H1 (cell line): ENCODE results near the gene LIPM. TPM values are rescaled to one million over a fixed set of nuclear protein-coding genes. Genes with fewer than 3 reads are reported as not detected.

Experiments
- CTCF ChIA-PET: fragments of 300-600 bp; sonication (Branson Sonifier 250); formaldehyde crosslinking; loops from one replicate; lab custom pipeline; 2021; ENCODE audit not compliant: partially characterized antibody; lab: Charles Lee
- POLR2A ChIA-PET: fragments of 300-600 bp; sonication (Branson Sonifier 250); formaldehyde crosslinking; loops from one replicate; lab custom pipeline; 2021; ENCODE audit warnings: inconsistent platforms; ENCODE audit not compliant: partially characterized antibody; lab: Charles Lee
- DNase-seq, 2 experiments: peaks; one replicate each; pipeline versions ENCODE4 v3.0.0 to v3.0.0-alpha.2; 2010 to 2022; ENCODE audit warnings: low spot score in 2 of 2, low read depth in 1 of 2, mixed read lengths in 1 of 2
- FAIRE-seq: peaks from 2 replicates; lab custom pipeline; 2011; peaks lifted over from hg19 to GRCh38; lab: Jason Lieb, UNC
- H2AFZ ChIP-seq: 2 replicates; pipeline ENCODE4 v1.8.1; 2012; ENCODE audit warnings: low read length, inconsistent platforms
- H2AK5ac ChIP-seq: 2 replicates; pipeline ENCODE4 v1.6.1; 2013; ENCODE audit warnings: low read depth, low read length
- H2BK120ac ChIP-seq: replicated peaks from 2 replicates; pipeline ENCODE3; 2013; ENCODE audit warnings: low read depth, low read length, inconsistent platforms
- H2BK12ac ChIP-seq: 2 replicates; pipeline ENCODE4 v1.6.1; 2013; ENCODE audit warnings: low read depth, low read length
- H2BK15ac ChIP-seq: 2 replicates; pipeline ENCODE4 v1.6.1; 2013; ENCODE audit warnings: low read length
- H2BK20ac ChIP-seq: 2 replicates; pipeline ENCODE4 v1.6.1; 2013; ENCODE audit warnings: low read length
- H2BK5ac ChIP-seq: 2 replicates; pipeline ENCODE4 v1.6.1; 2013; ENCODE audit warnings: low read depth, low read length
- H3K14ac ChIP-seq: 2 replicates; pipeline ENCODE4 v1.6.1; 2013; ENCODE audit warnings: inconsistent platforms; ENCODE audit not compliant: insufficient read length
- H3K18ac ChIP-seq: 2 replicates; pipeline ENCODE4 v1.6.1; 2013; ENCODE audit warnings: low read length; ENCODE audit errors: extremely low read depth
- H3K23ac ChIP-seq: 2 replicates; pipeline ENCODE4 v1.6.1; 2013; ENCODE audit warnings: inconsistent platforms; ENCODE audit not compliant: insufficient read length
- H3K23me2 ChIP-seq: 2 replicates; pipeline ENCODE4 v1.6.1; 2013; ENCODE audit warnings: low read depth, low read length
- H3K27ac ChIP-seq: 2 replicates; pipeline ENCODE4 v1.6.1; 2011; ENCODE audit warnings: low read depth, low read length, inconsistent platforms
- H3K27me3 ChIP-seq, 4 experiments: replicated peaks in 1 of 4; 1 replicate in 1 of 4; 2 replicates in 3 of 4; pipeline versions ENCODE4 v1.6.1 to v1.8.1; 2011 to 2013; ENCODE audit warnings: low read length in 3 of 4, mild to moderate bottlenecking in 3 of 4, inconsistent platforms in 2 of 4, mixed read lengths in 2 of 4, moderate library complexity in 1 of 4; ENCODE audit not compliant: control insufficient read depth in 3 of 4, insufficient read depth in 3 of 4; ENCODE audit errors: extremely low read depth in 1 of 4
- H3K36me3 ChIP-seq, 4 experiments: 2 replicates each; pipeline versions ENCODE4 v1.6.1 to v1.8.1; 2011 to 2013; ENCODE audit warnings: mild to moderate bottlenecking in 4 of 4, low read length in 3 of 4, moderate library complexity in 2 of 4, control low read depth in 1 of 4, inconsistent platforms in 1 of 4; ENCODE audit not compliant: insufficient read depth in 4 of 4, control insufficient read depth in 2 of 4
- H3K4ac ChIP-seq: replicated peaks from 2 replicates; pipeline ENCODE3; 2013; ENCODE audit warnings: low read length, low read depth, mixed read lengths, inconsistent platforms; ENCODE audit not compliant: insufficient read length
- H3K4me1 ChIP-seq, 4 experiments: replicated peaks in 1 of 4; 1 replicate in 1 of 4; 2 replicates in 3 of 4; pipeline versions ENCODE4 v1.6.1 to v1.8.1; 2011 to 2013; ENCODE audit warnings: low read length in 3 of 4, inconsistent platforms in 2 of 4, mixed read lengths in 1 of 4; ENCODE audit not compliant: insufficient read depth in 4 of 4, control insufficient read depth in 3 of 4
- H3K4me2 ChIP-seq, 2 experiments: 2 replicates each; pipeline versions ENCODE4 v1.6.1 to v1.8.1; 2011 to 2013; ENCODE audit warnings: low read depth in 2 of 2, low read length in 2 of 2, control low read depth in 1 of 2, inconsistent platforms in 1 of 2, mild to moderate bottlenecking in 1 of 2; ENCODE audit not compliant: insufficient read depth in 1 of 2
- H3K4me3 ChIP-seq, 4 experiments: fragments of 200-600, 300-600 bp in 1 of 4; sonication (generic), shearing (Covaris generic), sonication (Bioruptor Twin) in 1 of 4; 2 replicates each; pipeline versions ENCODE4 v1.5.1 to v1.8.1; 2011 to 2016; ENCODE audit warnings: low read length in 4 of 4, low read depth in 3 of 4, control low read depth in 2 of 4, inconsistent platforms in 2 of 4, mild to moderate bottlenecking in 2 of 4, mixed read lengths in 1 of 4, moderate library complexity in 1 of 4; ENCODE audit not compliant: insufficient read depth in 2 of 4; ENCODE audit errors: extremely low read depth in 1 of 4
- H3K56ac ChIP-seq: replicated peaks from 2 replicates; pipeline ENCODE3; 2013; ENCODE audit warnings: low read depth, mild to moderate bottlenecking, mixed read lengths, low read length, inconsistent platforms; ENCODE audit not compliant: insufficient read length
- H3K79me1 ChIP-seq: 2 replicates; pipeline ENCODE4 v1.6.1; 2013; ENCODE audit warnings: low read depth, low read length, control low read depth
- H3K79me2 ChIP-seq, 2 experiments: 2 replicates each; pipeline versions ENCODE4 v1.6.1 to v1.8.1; 2012 to 2013; ENCODE audit warnings: low read length in 2 of 2, mild to moderate bottlenecking in 2 of 2, inconsistent platforms in 1 of 2; ENCODE audit not compliant: insufficient read depth in 2 of 2, control insufficient read depth in 1 of 2
- H3K9ac ChIP-seq, 4 experiments: replicated peaks in 1 of 4; 1 replicate in 1 of 4; 2 replicates in 3 of 4; pipeline versions ENCODE4 v1.6.1 to v1.8.1; 2011 to 2013; ENCODE audit warnings: low read depth in 3 of 4, low read length in 3 of 4, control low read depth in 2 of 4, mild to moderate bottlenecking in 2 of 4, moderate library complexity in 2 of 4, inconsistent platforms in 1 of 4; ENCODE audit errors: extremely low read depth in 1 of 4
- H3K9me3 ChIP-seq, 2 experiments: 2 replicates each; pipeline versions ENCODE4 v1.6.1 to v1.8.1; 2012 to 2013; ENCODE audit warnings: mild to moderate bottlenecking in 2 of 2, moderate library complexity in 2 of 2, control low read depth in 1 of 2, inconsistent platforms in 1 of 2, low read depth in 1 of 2, low read length in 1 of 2, mixed read lengths in 1 of 2; ENCODE audit not compliant: insufficient read depth in 2 of 2
- H4K20me1 ChIP-seq, 2 experiments: replicated peaks in 1 of 2; 2 replicates each; pipeline versions ENCODE3 to v1.8.1; 2011 to 2013; ENCODE audit warnings: inconsistent platforms in 2 of 2, low read length in 2 of 2, mild to moderate bottlenecking in 1 of 2; ENCODE audit not compliant: insufficient read depth in 2 of 2, control insufficient read depth in 1 of 2
- H4K5ac ChIP-seq: 2 replicates; pipeline ENCODE4 v1.6.1; 2013; ENCODE audit warnings: low read length, low read depth, mixed read lengths, inconsistent platforms; ENCODE audit not compliant: insufficient read length
- H4K8ac ChIP-seq: 2 replicates; pipeline ENCODE4 v1.8.0; 2013; ENCODE audit warnings: mild to moderate bottlenecking, moderate library complexity, low read length, inconsistent platforms; ENCODE audit not compliant: insufficient read depth; ENCODE audit errors: extremely low read depth
- H4K91ac ChIP-seq: replicated peaks from 2 replicates; pipeline ENCODE3; 2013; ENCODE audit warnings: low read length, mixed read lengths, inconsistent platforms; ENCODE audit not compliant: insufficient read length
- ATF2 ChIP-seq: IDR thresholded peaks from 2 replicates; pipeline ENCODE4 v1.6.1; 2012; ENCODE audit warnings: low read length, inconsistent platforms
- CTBP2 ChIP-seq: IDR thresholded peaks from 2 replicates; pipeline ENCODE4 v1.7.0; 2011; ENCODE audit warnings: borderline replicate concordance, mild to moderate bottlenecking, moderate library complexity, mixed read lengths, low read length; ENCODE audit not compliant: insufficient read depth, insufficient read length
- SP2 ChIP-seq: IDR thresholded peaks from 2 replicates; pipeline ENCODE4 v1.6.1; 2012; ENCODE audit warnings: mild to moderate bottlenecking, low read length, inconsistent platforms
- SRF ChIP-seq: IDR thresholded peaks from 2 replicates; pipeline ENCODE4 v1.6.1; 2011; ENCODE audit warnings: mild to moderate bottlenecking, low read depth, low read length, moderate library complexity
- TEAD4 ChIP-seq: IDR thresholded peaks from 2 replicates; pipeline ENCODE4 v1.6.1; 2012; ENCODE audit warnings: low read depth, low read length, inconsistent platforms, mixed read lengths
- WGBS, 2 experiments: shearing (Covaris generic) in 1 of 2; methylation state at CpG; one replicate each; pipeline versions ENCODE4 v1.1.6 to v1.1.7; 2013 to 2015; ENCODE audit warnings: low lambda C conversion rate in 2 of 2, mixed read lengths in 2 of 2, inconsistent platforms in 1 of 2, low coverage in 1 of 2, missing lambda C conversion rate in 1 of 2; ENCODE audit not compliant: insufficient replicate concordance in 2 of 2, insufficient coverage in 1 of 2, insufficient read length in 1 of 2; ENCODE audit errors: extremely low coverage in 1 of 2, missing lambda C conversion rate in 1 of 2; 5-methylcytosine and 5-hydroxymethylcytosine counted together
- polyA plus RNA-seq, 7 experiments: library from polyadenylated mRNA; depleted of rRNA in 3 of 7; stranded (reverse) in 5 of 7; unstranded in 2 of 7; fragments of >200 nt in 5 of 7; fragments of 200-250 nt in 2 of 7; gene quantifications; 1 replicate in 5 of 7; 2 replicates in 1 of 7; 4 replicates in 1 of 7; pipeline versions ENCODE4 v1.2.1 to v1.2.3, GENCODE V29; 2011 to 2013; ENCODE audit warnings: missing spikeins in 2 of 7, mixed read lengths in 2 of 7
- total RNA-seq: library from RNA; stranded (reverse); fragmentation: NEBNext Ultra II Directional; extraction: Animal tissue kit (Norgen Biotek cat#: 25700); gene quantifications from 2 replicates; pipeline ENCODE4 v1.2.1, GENCODE V29; 2021

Gene LIPM
- total and polyA plus RNA-seq, 2 of the 8 experiments (the other 6 are each of a cell fraction or from before 2014, with no cell fraction given), result not detected

- ChIA-PET POLR2A (no interaction called here), CTCF (interaction anchor here (0.6 to 1.0 kb wide), 2 partner anchors 15 to 346 kb away, joined by 3 read pairs; no protein-coding TSS in a partner anchor)
- Histone ChIP-seq H3K23me2 (no peaks in the 10 kb centered on the region), H4K5ac (no peak overlapping the region), H4K20me1 (no peaks in the 10 kb centered on the region), H3K4me2 (no peak overlapping the region), H2AK5ac (no peak overlapping the region), H3K27me3 (peaks cover 0 to 1% (median 0%) of the 10 kb centered on the region in 4 experiments; a peak in 1 of 7 replicates), H3K9ac (no peak overlapping the region), H3K4me3 (no peak overlapping the region), H2BK15ac (no peak overlapping the region), H4K91ac (no peak overlapping the region), H3K18ac (no peak overlapping the region), H3K9me3 (no peaks in the 10 kb centered on the region), H2BK20ac (no peak overlapping the region), H2AFZ (no peak overlapping the region), H2BK5ac (no peak overlapping the region), H3K56ac (no peak overlapping the region), H2BK12ac (no peak overlapping the region), H3K14ac (no peak overlapping the region), H3K4me1 (peaks cover 0 to 3% (median 0%) of the 10 kb centered on the region in 4 experiments; a peak in 3 of 7 replicates), H4K8ac (no peak overlapping the region), H3K27ac (no peak overlapping the region), H3K79me1 (no peaks in the 10 kb centered on the region), H3K79me2 (no peaks in the 10 kb centered on the region), H3K36me3 (no peaks in the 10 kb centered on the region), H2BK120ac (no peak overlapping the region), H3K4ac (no peak overlapping the region), H3K23ac (no peak overlapping the region)
- DNase-seq, result no peak
- no peak for FAIRE-seq
- TF ChIP-seq SRF, result no peak
- TF ChIP-seq TEAD4, result no peak
- TF ChIP-seq SP2, result no peak
- no peak for TF ChIP-seq ATF2
- TF ChIP-seq CTBP2, result no peak
- 93% methylated on average over 1 of the region's 1 CpG; no CpG with 5 or more reads in 1 of the 2 experiments for WGBS, 2 experiments
Observed at GRCh38 chr10:88849234-88849633, 46.7 kb downstream of the LIPM start.
